ENCODE data around the gene GUCY1B1.

Gene GUCY1B1

DNA sequence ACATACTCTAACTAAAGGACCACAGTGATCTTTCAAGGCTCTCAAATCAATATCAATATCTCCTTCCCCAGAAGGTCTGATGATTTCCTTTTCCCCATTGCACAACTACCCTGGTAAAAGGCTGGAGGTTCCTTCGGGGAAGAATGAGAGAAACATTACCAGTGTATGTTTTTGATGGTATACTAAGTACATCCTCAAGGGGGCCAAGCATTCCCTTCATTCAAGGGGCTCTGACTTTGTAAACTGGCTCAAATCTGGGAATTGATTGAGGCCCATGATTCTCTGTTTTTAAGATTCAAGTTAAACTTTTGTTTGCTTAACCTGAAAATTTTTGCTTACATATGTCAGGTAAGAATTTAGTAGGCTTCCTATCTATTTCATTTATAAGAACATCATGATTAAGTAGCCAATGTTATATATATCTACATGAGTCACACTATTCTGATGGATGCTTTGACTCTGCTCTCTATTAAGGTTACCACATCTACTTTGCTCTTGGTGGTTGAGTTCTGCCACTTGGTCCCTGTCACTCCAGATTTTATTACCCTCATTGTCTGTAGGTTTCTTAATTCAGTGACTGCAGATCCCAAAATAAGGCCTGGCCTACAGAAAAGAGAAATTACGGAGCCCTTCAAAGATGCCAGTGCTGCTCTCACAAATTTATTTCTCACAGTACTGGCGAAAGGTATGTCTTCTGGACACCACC, 16.4 kb upstream of the GUCY1B1 start:
- no peaks in the 10 kb centered on the region for H3K27me3 ChIP-seq (ENCODE audit: insufficient read depth, low read length, poor library complexity)

DNA sequence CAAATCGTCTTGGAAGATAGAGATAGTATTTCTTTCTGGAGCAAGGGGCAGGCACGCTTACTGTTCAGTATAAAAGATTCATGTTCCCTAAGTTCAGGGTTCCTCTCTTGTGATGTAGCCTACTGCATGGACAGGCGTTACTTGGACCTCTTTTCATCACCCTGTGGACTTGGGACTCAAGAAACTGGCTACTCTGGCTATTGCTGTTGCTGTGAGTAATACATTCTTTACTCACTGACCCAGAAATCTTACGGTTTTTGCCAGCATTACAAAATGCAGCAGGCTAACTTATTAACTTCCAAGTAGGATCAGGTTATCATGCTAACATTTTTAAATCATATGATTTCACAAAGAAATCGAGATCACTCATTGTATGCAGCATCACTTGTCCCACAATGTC, 12.8 kb upstream of the GUCY1B1 start:
- Histone ChIP-seq H3K36me3 (ENCODE audit: insufficient read depth, low read length) (no peaks in the 10 kb centered on the region), H3K4me3 (ENCODE audit: low read depth in 1 of 2, low read length in 2 of 2) (no peak overlapping the region), H4K20me1 (ENCODE audit: insufficient read depth, low read length) (no peaks in the 10 kb centered on the region), H3K4me1 (ENCODE audit: insufficient read depth, low read length) (no peaks in the 10 kb centered on the region), H3K27me3 (ENCODE audit: insufficient read depth, low read length, poor library complexity) (no peaks in the 10 kb centered on the region), H3K9ac (ENCODE audit: low read depth, low read length) (no peak overlapping the region), H3K79me2 (ENCODE audit: insufficient read depth, low read length) (no peaks in the 10 kb centered on the region), H2AFZ (ENCODE audit: low read depth, low read length) (no peak overlapping the region), H3K9me3 (ENCODE audit: insufficient read depth, low read length, severe bottlenecking) (no peaks in the 10 kb centered on the region), H3K27ac (ENCODE audit: low read length) (no peak overlapping the region), H3K4me2 (ENCODE audit: insufficient read depth, low read length) (no peak overlapping the region)
- DNase-seq (no peak), ATAC-seq (ENCODE audit: insufficient read depth, low read depth) (no peak)
- no peak for TF ChIP-seq EZH2 (IDR thresholded peaks at IDR 0.05; ENCODE audit: borderline replicate concordance, low read depth, low read length, severe bottlenecking)
- TF ChIP-seq, protein P1, sequence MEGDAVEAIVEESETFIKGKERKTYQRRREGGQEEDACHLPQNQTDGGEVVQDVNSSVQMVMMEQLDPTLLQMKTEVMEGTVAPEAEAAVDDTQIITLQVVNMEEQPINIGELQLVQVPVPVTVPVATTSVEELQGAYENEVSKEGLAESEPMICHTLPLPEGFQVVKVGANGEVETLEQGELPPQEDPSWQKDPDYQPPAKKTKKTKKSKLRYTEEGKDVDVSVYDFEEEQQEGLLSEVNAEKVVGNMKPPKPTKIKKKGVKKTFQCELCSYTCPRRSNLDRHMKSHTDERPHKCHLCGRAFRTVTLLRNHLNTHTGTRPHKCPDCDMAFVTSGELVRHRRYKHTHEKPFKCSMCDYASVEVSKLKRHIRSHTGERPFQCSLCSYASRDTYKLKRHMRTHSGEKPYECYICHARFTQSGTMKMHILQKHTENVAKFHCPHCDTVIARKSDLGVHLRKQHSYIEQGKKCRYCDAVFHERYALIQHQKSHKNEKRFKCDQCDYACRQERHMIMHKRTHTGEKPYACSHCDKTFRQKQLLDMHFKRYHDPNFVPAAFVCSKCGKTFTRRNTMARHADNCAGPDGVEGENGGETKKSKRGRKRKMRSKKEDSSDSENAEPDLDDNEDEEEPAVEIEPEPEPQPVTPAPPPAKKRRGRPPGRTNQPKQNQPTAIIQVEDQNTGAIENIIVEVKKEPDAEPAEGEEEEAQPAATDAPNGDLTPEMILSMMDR (IDR thresholded peaks at IDR 0.05; ENCODE audit: borderline replicate concordance, extremely low read depth, low read length, poor library complexity, severe bottlenecking), result no peak

More for the DNA sequence above, 16.4 kb upstream of the GUCY1B1 start:
- H4K20me1 ChIP-seq (ENCODE audit: insufficient read depth, low read length), result no peaks in the 10 kb centered on the region
- H3K4me3 ChIP-seq (ENCODE audit: low read depth in 1 of 2, low read length in 2 of 2), result no peak overlapping the region
- ATAC-seq (ENCODE audit: insufficient read depth, low read depth) (no peak), DNase-seq (no peak)
- no peak overlapping the region for H3K4me2 ChIP-seq (ENCODE audit: insufficient read depth, low read length)
- no peaks in the 10 kb centered on the region for H3K36me3 ChIP-seq (ENCODE audit: insufficient read depth, low read length)
- H3K27ac ChIP-seq (ENCODE audit: low read length), result no peak overlapping the region
- H3K9me3 ChIP-seq (ENCODE audit: insufficient read depth, low read length, severe bottlenecking), result no peaks in the 10 kb centered on the region
- no peaks in the 10 kb centered on the region for H3K4me1 ChIP-seq (ENCODE audit: insufficient read depth, low read length)
- H2AFZ ChIP-seq (ENCODE audit: low read depth, low read length), result no peak overlapping the region
- no peak overlapping the region for H3K9ac ChIP-seq (ENCODE audit: low read depth, low read length)
- TF ChIP-seq EZH2 (IDR thresholded peaks at IDR 0.05; ENCODE audit: borderline replicate concordance, low read depth, low read length, severe bottlenecking), result no peak
- TF ChIP-seq, protein P1 (IDR thresholded peaks at IDR 0.05; ENCODE audit: borderline replicate concordance, extremely low read depth, low read length, poor library complexity, severe bottlenecking), result no peak
- no peaks in the 10 kb centered on the region for H3K79me2 ChIP-seq (ENCODE audit: insufficient read depth, low read length)

DNA sequence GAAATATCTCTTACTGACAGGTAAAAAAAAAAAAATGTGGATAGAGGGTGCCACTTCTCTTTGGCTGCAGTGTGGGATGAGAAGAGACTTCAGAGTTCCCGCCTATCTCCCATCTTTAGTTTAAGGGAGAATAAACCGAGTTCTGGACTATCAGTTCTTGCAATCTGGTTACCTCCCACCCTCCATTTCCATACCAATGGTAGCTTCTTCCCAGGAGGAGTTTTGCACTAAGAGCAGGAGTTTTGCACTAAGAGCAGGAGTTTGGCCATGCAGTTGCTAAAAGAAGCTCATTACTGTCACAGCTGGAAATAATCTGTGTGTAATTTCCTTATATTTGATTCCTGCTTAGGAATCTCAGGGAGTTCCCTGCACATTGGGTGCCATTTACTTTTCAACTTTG, 10.8 kb upstream of the GUCY1B1 start:
- no peaks in the 10 kb centered on the region for H4K20me1 ChIP-seq (ENCODE audit: insufficient read depth, low read length)
- no peaks in the 10 kb centered on the region for H3K79me2 ChIP-seq (ENCODE audit: insufficient read depth, low read length)
- H2AFZ ChIP-seq (ENCODE audit: low read depth, low read length), result no peak overlapping the region
- ATAC-seq (ENCODE audit: insufficient read depth, low read depth) (no peak), DNase-seq (no peak)
- no peak overlapping the region for H3K4me3 ChIP-seq (ENCODE audit: low read depth in 1 of 2, low read length in 2 of 2)
- H3K27me3 ChIP-seq (ENCODE audit: insufficient read depth, low read length, poor library complexity), result no peaks in the 10 kb centered on the region
- H3K4me1 ChIP-seq (ENCODE audit: insufficient read depth, low read length), result no peaks in the 10 kb centered on the region
- no peaks in the 10 kb centered on the region for H3K36me3 ChIP-seq (ENCODE audit: insufficient read depth, low read length)
- no peak overlapping the region for H3K4me2 ChIP-seq (ENCODE audit: insufficient read depth, low read length)
- TF ChIP-seq, protein P1 (IDR thresholded peaks at IDR 0.05; ENCODE audit: borderline replicate concordance, extremely low read depth, low read length, poor library complexity, severe bottlenecking), result no peak
- TF ChIP-seq EZH2 (IDR thresholded peaks at IDR 0.05; ENCODE audit: borderline replicate concordance, low read depth, low read length, severe bottlenecking), result no peak
- H3K9me3 ChIP-seq (ENCODE audit: insufficient read depth, low read length, severe bottlenecking), result no peaks in the 10 kb centered on the region
- H3K27ac ChIP-seq (ENCODE audit: low read length), result no peak overlapping the region
- H3K9ac ChIP-seq (ENCODE audit: low read depth, low read length), result no peak overlapping the region
